PC-9 (cell line): Measurements from ENCODE around the gene TOR3A.

Experiments
- EZH2 ChIP-seq: fragments of 200-600 bp; sonication (generic); IDR thresholded peaks from 2 replicates; pipeline ENCODE4 v1.8.0; 2017; ENCODE audit warnings: antibody characterized with exemption, low read depth
- TF ChIP-seq, protein P1 (sequence below): fragments of 200-600 bp; sonication (generic); conservative IDR thresholded peaks from 2 replicates; pipeline ENCODE4 v1.6.1; 2017; ENCODE audit warnings: mixed run types, antibody characterized with exemption, mild to moderate bottlenecking, moderate library complexity

- TF ChIP-seq, protein P1, sequence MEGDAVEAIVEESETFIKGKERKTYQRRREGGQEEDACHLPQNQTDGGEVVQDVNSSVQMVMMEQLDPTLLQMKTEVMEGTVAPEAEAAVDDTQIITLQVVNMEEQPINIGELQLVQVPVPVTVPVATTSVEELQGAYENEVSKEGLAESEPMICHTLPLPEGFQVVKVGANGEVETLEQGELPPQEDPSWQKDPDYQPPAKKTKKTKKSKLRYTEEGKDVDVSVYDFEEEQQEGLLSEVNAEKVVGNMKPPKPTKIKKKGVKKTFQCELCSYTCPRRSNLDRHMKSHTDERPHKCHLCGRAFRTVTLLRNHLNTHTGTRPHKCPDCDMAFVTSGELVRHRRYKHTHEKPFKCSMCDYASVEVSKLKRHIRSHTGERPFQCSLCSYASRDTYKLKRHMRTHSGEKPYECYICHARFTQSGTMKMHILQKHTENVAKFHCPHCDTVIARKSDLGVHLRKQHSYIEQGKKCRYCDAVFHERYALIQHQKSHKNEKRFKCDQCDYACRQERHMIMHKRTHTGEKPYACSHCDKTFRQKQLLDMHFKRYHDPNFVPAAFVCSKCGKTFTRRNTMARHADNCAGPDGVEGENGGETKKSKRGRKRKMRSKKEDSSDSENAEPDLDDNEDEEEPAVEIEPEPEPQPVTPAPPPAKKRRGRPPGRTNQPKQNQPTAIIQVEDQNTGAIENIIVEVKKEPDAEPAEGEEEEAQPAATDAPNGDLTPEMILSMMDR: no peak
- no peak for TF ChIP-seq EZH2
These were observed 44.6 kb downstream of the TOR3A start for GRCh38 chr1:179126338-179127060.
